WI38 (cell line): ENCODE measurements around the gene ITGAX.

ENCODE experiments used
- H3K4me3 ChIP-seq: 2 replicates; pipeline ENCODE4 v1.5.1; 2011; ENCODE audit warnings: low read depth, mild to moderate bottlenecking, control low read depth, low read length
- CTCF ChIP-seq: IDR thresholded peaks from 2 replicates; pipeline ENCODE4 v1.5.1; 2012; ENCODE audit warnings: low read depth, mild to moderate bottlenecking, control low read depth, low read length

The ITGAX gene

GRCh38 chr16:31402687-31403086 is 47.7 kb downstream of the ITGAX start:
- no peak for TF ChIP-seq CTCF
- no peak overlapping the region for H3K4me3 ChIP-seq

GRCh38 chr16:31403590-31404352 is 48.8 kb downstream of the ITGAX start:
- TF ChIP-seq CTCF, result no peak
- H3K4me3 ChIP-seq, result peak overlapping the region; percentile 40

- TF ChIP-seq CTCF, result no peak
- peak overlapping the region; percentile 40 for H3K4me3 ChIP-seq
Measured at GRCh38 chr16:31404353-31405064, 49.5 kb downstream of the ITGAX start.

GRCh38 chr16:31407406-31407805 is 52.4 kb downstream of the ITGAX start:
- no peak for TF ChIP-seq CTCF
- no peak overlapping the region for H3K4me3 ChIP-seq

GRCh38 chr16:31409433-31409832 is 54.5 kb downstream of the ITGAX start:
- no peak overlapping the region for H3K4me3 ChIP-seq
- no peak for TF ChIP-seq CTCF

GRCh38 chr16:31410082-31410481 is 55.1 kb downstream of the ITGAX start:
- no peak overlapping the region for H3K4me3 ChIP-seq
- no peak for TF ChIP-seq CTCF
